GM10266 (cell line): ENCODE results near the gene LRRC10B.
"Not testable (repeated sequence)": the region's sequence is repeated elsewhere in the genome, so short reads cannot be mapped to it uniquely, and the experiment has no call there.

ENCODE experiments used
- DNase-seq: peaks from one replicate; pipeline ENCODE4 v3.0.0; 2012; ENCODE audit errors: extremely low spot score
- TF ChIP-seq, protein P1 (sequence below): IDR thresholded peaks from 2 replicates; pipeline ENCODE4 v1.5.1; 2012; ENCODE audit warnings: mild to moderate bottlenecking, low read depth; ENCODE audit not compliant: control insufficient read depth, insufficient read depth; ENCODE audit errors: missing control alignments

LRRC10B gene

DNA sequence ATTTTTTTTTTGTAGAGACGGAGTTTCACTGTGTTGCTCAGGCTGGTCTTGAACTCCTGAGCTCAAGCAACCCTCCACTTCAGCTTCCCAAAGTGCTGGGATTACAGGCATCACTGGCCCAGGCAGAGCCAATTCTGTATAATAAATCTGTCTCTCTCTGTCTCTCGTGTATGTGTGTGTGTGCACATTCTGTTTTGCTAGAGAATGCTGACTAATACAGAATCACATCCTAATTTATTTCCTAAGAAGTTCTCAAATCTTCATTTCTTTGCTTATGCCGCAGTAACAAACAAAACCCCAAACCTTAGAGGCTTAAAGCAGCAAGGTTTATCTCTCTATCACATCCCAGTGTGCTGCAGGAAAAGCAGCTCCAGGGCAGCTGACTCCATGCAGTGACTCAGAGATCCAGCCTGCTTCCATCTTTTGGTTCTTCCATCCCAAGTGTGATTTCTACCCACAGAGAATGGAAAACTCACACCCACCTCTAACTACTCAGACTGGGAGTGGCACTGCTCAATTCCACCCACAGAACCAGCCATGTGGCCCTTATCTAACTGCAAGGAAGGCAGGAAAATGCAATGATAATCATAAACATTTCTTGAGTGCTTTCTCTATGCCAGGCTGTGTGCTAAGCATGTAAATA lies 35.1 kb upstream of the LRRC10B start:
- DNase-seq, result no peak
- TF ChIP-seq, protein P1, sequence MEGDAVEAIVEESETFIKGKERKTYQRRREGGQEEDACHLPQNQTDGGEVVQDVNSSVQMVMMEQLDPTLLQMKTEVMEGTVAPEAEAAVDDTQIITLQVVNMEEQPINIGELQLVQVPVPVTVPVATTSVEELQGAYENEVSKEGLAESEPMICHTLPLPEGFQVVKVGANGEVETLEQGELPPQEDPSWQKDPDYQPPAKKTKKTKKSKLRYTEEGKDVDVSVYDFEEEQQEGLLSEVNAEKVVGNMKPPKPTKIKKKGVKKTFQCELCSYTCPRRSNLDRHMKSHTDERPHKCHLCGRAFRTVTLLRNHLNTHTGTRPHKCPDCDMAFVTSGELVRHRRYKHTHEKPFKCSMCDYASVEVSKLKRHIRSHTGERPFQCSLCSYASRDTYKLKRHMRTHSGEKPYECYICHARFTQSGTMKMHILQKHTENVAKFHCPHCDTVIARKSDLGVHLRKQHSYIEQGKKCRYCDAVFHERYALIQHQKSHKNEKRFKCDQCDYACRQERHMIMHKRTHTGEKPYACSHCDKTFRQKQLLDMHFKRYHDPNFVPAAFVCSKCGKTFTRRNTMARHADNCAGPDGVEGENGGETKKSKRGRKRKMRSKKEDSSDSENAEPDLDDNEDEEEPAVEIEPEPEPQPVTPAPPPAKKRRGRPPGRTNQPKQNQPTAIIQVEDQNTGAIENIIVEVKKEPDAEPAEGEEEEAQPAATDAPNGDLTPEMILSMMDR, result no peak

DNA sequence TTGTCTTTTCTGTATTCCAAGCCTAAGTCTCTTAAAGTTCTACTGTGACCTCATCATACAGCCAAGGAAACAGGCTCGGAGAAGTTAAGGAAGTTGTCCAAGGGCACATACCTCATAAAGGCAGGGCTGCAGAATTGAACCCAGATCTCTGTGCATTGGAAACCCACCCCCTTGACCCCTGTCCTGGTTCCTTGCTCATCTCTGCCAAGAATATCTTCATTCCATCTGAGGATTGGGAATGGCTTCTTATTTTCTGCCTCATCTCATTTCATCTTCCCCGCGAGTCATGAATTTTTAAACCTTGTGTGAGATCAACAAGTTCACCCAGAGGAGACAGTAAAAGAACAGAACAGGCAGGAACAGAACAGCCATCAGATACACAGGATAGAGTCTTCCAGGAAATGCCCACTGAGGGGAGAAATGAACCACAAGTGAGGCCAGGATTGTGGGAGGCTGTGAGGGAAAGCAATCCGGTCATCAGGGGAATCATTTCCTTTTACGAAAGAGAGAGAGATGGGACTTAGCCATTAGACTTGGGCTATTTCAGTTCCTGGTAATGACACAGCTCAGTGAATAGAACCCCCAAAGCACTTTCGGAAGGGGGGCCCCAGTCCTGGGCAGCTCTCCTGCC lies 34.4 kb upstream of the LRRC10B start:
- DNase-seq, result no peak
- TF ChIP-seq, protein P1, result no peak

DNA sequence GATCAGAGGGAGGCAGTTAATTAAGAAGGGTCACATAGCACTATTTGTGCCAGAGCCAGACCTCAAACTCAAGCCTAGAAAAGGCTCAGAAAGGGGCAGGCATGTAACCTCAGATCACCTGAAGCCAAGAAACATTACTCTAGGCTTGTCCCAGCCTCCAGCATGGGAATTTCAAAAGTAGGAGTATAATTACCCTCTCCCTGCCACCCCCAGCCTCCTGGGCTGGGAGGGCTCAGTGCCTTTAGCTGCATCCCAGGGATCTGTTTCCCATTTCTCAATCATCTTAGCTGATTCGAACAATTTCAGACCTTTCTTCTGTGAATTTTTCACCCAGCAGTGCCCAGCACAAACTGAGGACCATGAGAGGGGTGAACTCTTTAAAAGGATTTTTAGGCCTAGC lies 33.1 kb upstream of the LRRC10B start:
- DNase-seq, result no peak
- TF ChIP-seq, protein P1, result no peak

DNA sequence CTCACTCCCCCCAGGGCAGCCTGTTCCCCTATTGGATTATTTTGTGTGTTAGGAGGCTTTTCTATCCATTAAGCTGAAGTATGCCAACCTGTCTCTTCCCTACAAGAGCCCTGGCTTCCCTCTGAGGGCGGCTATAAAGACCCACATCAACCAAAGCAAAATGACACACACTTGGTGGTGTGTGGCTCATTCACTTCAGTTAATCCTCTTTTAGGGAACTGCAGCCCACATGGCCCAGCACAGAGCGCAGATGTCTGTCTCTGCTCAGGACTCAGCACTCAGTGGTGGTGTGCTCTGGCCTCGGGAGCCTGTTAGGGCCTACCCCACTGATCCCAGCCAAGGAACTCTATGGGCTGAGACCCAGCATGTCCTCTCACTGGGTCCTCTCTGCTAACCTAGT lies 32.2 kb upstream of the LRRC10B start:
- DNase-seq, result no peak
- TF ChIP-seq, protein P1, result no peak

DNA sequence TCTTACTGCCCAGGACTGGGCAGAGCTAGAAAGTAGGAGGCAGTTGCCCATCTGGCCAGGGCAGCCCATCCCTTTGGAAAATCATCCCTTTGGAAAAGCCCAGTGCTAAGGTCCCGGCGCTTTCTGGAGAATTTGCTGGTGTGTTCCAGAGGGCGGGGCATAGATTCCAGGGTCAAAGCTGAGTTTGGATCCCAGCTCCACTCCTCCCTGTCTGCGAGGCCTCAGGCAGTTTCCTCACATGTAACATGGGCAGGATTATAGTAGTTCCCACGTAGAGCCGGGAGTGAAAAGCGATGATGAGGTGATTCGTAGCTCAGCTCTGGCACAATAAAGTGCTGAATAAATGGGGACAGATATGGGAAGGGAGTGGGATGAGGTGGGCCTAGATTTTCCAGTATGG lies 31.4 kb upstream of the LRRC10B start:
- no peak for DNase-seq
- TF ChIP-seq, protein P1, result no peak

DNA sequence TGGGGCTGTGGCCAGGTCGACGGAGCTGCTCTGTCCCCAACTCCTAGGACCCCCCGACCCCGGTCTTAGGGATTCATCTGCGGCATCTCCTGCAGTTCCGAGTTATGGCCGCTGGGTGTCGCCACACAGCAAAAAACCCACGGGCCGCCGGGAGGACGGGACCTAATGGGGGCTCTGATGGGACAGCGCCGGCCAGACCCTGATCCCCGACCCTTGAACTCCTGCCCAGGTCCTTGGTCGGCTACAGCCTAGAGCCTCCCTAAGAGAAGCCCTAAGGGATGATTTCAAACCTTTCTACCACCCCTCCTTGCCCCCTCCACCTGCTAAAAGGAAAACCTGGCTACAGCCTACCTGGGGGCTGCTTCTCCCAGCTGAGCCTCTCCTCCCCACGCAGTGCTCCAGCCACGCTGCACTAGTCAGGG lies 30.8 kb upstream of the LRRC10B start:
- DNase-seq, result peak; percentile 73
- TF ChIP-seq, protein P1, result peak; percentile 92

DNA sequence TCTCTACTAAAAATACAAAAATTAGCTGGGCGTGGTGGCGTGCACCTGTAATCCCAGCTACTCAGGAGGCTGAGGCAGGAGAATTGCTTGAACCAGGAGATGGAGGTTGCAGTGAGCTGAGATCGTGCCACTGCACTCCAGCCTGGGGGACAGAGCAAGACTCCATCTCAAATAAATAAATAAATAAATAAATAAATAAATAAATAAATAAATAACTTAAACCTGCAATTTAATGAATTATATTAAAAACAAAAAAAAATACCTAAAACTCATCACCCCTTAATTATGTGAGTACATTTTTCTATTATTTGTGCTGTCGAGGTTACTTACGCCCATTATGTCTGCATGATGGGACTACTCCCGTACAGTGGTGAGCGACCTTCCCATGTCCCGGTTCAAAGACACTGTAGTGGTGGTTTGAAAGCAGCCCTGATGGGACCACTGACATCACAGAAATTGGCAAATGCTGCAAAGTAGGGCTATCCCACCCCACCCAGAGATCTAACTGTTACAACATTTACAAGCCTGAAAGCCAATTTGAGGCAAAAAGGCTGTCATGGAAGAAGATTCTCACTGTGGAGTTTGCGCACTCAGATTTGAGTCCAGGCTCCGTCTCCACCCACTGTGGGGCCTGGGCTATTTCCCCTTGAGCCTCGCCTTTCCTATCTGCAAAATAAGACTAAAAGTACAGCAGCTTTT lies 29.0 kb upstream of the LRRC10B start:
- not testable (repeated sequence) for DNase-seq
